ENCODE measurements around the gene KCNQ1.

KCNQ1 gene

DNA sequence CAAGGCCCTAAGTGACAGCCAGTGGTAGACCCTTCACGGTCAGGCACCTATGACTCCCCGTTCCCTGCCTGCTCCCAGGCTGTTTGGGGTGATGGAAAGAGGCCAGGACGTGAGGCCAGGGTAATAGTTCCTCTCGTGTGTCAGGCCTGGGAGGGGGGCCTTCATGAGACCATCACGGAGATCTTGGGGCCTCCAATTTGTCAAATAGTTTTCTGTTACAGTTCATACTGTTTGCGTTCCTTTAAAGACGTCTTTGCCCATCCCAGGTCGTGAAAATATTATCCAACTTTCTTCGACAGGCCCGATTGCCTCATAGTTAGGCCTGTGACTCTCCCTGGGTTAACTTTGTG, 317.2 kb downstream of the KCNQ1 start:
- no peak overlapping the region for H2AFZ ChIP-seq (ENCODE audit: low read depth, low read length)
- no peak overlapping the region for H3K4me3 ChIP-seq (ENCODE audit: low read depth in 1 of 2, low read length in 2 of 2)
- no peak overlapping the region for H3K4me2 ChIP-seq (ENCODE audit: insufficient read depth, low read length)
- ATAC-seq (ENCODE audit: insufficient read depth, low read depth) (no peak), DNase-seq (no peak)
- no peaks in the 10 kb centered on the region for H3K9me3 ChIP-seq (ENCODE audit: insufficient read depth, low read length, severe bottlenecking)
- no peaks in the 10 kb centered on the region for H3K4me1 ChIP-seq (ENCODE audit: insufficient read depth, low read length)
- H3K9ac ChIP-seq (ENCODE audit: low read depth, low read length): no peak overlapping the region
- H3K27ac ChIP-seq (ENCODE audit: low read length): no peak overlapping the region
- no peaks in the 10 kb centered on the region for H3K79me2 ChIP-seq (ENCODE audit: insufficient read depth, low read length)
- H3K27me3 ChIP-seq (ENCODE audit: insufficient read depth, low read length, poor library complexity): no peaks in the 10 kb centered on the region
- H4K20me1 ChIP-seq (ENCODE audit: insufficient read depth, low read length): no peaks in the 10 kb centered on the region
- no peaks in the 10 kb centered on the region for H3K36me3 ChIP-seq (ENCODE audit: insufficient read depth, low read length)
- no peak for TF ChIP-seq EZH2 (IDR thresholded peaks at IDR 0.05; ENCODE audit: borderline replicate concordance, low read depth, low read length, severe bottlenecking)
- TF ChIP-seq, protein P1, sequence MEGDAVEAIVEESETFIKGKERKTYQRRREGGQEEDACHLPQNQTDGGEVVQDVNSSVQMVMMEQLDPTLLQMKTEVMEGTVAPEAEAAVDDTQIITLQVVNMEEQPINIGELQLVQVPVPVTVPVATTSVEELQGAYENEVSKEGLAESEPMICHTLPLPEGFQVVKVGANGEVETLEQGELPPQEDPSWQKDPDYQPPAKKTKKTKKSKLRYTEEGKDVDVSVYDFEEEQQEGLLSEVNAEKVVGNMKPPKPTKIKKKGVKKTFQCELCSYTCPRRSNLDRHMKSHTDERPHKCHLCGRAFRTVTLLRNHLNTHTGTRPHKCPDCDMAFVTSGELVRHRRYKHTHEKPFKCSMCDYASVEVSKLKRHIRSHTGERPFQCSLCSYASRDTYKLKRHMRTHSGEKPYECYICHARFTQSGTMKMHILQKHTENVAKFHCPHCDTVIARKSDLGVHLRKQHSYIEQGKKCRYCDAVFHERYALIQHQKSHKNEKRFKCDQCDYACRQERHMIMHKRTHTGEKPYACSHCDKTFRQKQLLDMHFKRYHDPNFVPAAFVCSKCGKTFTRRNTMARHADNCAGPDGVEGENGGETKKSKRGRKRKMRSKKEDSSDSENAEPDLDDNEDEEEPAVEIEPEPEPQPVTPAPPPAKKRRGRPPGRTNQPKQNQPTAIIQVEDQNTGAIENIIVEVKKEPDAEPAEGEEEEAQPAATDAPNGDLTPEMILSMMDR (IDR thresholded peaks at IDR 0.05; ENCODE audit: borderline replicate concordance, extremely low read depth, low read length, poor library complexity, severe bottlenecking): no peak

DNA sequence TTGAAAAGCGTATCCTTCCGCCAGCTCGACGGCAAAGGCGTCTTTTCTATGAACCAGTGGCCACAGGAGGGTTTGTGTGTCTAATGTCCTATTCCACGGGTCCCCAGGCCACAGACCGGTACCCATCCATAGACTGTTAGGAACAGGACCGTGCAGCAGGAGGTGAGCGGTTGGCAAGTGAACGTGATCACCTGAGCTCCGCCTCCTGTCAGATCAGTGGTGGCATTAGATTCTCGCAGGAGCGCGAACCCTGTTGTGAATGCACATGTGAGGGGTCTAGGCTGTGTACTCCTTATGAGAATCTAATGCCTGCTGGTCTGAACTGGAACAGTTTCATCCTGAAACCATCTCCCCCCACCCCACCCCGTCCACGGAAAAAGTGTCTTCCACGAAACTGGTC, 317.6 kb downstream of the KCNQ1 start:
- Histone ChIP-seq H3K9me3 (ENCODE audit: insufficient read depth, low read length, severe bottlenecking) (no peaks in the 10 kb centered on the region), H3K27me3 (ENCODE audit: insufficient read depth, low read length, poor library complexity) (peaks cover under 1% of the 10 kb centered on the region), H3K9ac (ENCODE audit: low read depth, low read length) (no peak overlapping the region), H3K36me3 (ENCODE audit: insufficient read depth, low read length) (no peaks in the 10 kb centered on the region), H3K4me2 (ENCODE audit: insufficient read depth, low read length) (no peak overlapping the region), H3K4me3 (ENCODE audit: low read depth in 1 of 2, low read length in 2 of 2) (no peak overlapping the region), H2AFZ (ENCODE audit: low read depth, low read length) (no peak overlapping the region), H3K79me2 (ENCODE audit: insufficient read depth, low read length) (no peaks in the 10 kb centered on the region), H4K20me1 (ENCODE audit: insufficient read depth, low read length) (no peaks in the 10 kb centered on the region), H3K4me1 (ENCODE audit: insufficient read depth, low read length) (no peaks in the 10 kb centered on the region), H3K27ac (ENCODE audit: low read length) (no peak overlapping the region)
- DNase-seq (peak; percentile 0), ATAC-seq (ENCODE audit: insufficient read depth, low read depth) (no peak)
- TF ChIP-seq EZH2 (IDR thresholded peaks at IDR 0.05; ENCODE audit: borderline replicate concordance, low read depth, low read length, severe bottlenecking): no peak
- TF ChIP-seq, protein P1 (IDR thresholded peaks at IDR 0.05; ENCODE audit: borderline replicate concordance, extremely low read depth, low read length, poor library complexity, severe bottlenecking): no peak

DNA sequence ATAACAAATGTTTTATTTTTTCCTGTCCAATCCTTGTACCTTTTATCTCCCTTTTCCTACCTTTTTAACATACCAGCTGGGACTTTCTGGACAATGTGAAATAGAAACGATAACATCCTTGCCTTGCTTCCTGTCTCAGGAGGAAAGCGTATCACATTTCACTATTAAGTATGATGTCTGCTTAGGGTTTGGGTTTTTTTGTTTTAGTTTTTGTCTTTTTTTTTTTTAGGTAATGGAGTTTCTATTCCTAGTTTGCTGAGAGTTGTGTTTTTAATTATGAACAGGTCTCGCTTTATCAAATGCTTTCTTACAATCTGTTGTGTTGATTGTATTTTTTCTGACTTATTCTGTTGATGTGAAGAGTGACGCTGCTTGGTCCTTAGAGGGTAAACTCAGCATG, 319.2 kb downstream of the KCNQ1 start:
- peaks cover 4% of the 10 kb centered on the region for H3K27me3 ChIP-seq (ENCODE audit: insufficient read depth, low read length, poor library complexity)
- no peaks in the 10 kb centered on the region for H3K9me3 ChIP-seq (ENCODE audit: insufficient read depth, low read length, severe bottlenecking)
- H3K9ac ChIP-seq (ENCODE audit: low read depth, low read length): no peak overlapping the region
- TF ChIP-seq, protein P1 (IDR thresholded peaks at IDR 0.05; ENCODE audit: borderline replicate concordance, extremely low read depth, low read length, poor library complexity, severe bottlenecking): no peak
- no peak for TF ChIP-seq EZH2 (IDR thresholded peaks at IDR 0.05; ENCODE audit: borderline replicate concordance, low read depth, low read length, severe bottlenecking)
- no peak overlapping the region for H3K4me3 ChIP-seq (ENCODE audit: low read depth in 1 of 2, low read length in 2 of 2)
- H3K36me3 ChIP-seq (ENCODE audit: insufficient read depth, low read length): no peaks in the 10 kb centered on the region
- no peaks in the 10 kb centered on the region for H3K79me2 ChIP-seq (ENCODE audit: insufficient read depth, low read length)
- no peaks in the 10 kb centered on the region for H3K4me1 ChIP-seq (ENCODE audit: insufficient read depth, low read length)
- DNase-seq (no peak), ATAC-seq (ENCODE audit: insufficient read depth, low read depth) (no peak)
- no peak overlapping the region for H3K27ac ChIP-seq (ENCODE audit: low read length)
- no peak overlapping the region for H3K4me2 ChIP-seq (ENCODE audit: insufficient read depth, low read length)
- no peak overlapping the region for H2AFZ ChIP-seq (ENCODE audit: low read depth, low read length)
- 0 out of 2 replicates have a peak, but pooled peaks cover 3% of the 10 kb centered on the region for H4K20me1 ChIP-seq (ENCODE audit: insufficient read depth, low read length)

DNA sequence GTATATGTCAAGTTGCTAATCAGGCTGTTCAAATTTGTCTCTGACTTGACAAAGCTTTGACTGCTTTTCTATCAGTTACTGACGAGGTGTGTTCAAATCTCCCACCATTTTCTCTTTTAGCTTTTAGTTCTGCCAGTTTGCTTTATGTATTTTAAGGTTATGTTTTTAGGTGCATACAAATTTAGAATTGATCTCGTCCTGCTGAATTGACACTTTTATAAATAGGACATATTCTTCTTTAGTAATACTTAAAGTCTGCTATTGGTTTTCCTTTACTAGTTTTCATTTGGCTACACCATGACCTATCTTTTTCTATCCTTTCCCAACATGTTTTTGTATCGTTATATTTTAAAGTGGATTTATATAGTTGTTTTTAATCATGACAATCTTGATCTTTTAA, 320.7 kb downstream of the KCNQ1 start:
- H3K27ac ChIP-seq (ENCODE audit: low read length): no peak overlapping the region
- no peaks in the 10 kb centered on the region for H3K79me2 ChIP-seq (ENCODE audit: insufficient read depth, low read length)
- H3K36me3 ChIP-seq (ENCODE audit: insufficient read depth, low read length): no peaks in the 10 kb centered on the region
- no peak for DNase-seq
- no peak overlapping the region for H2AFZ ChIP-seq (ENCODE audit: low read depth, low read length)
- ATAC-seq (ENCODE audit: insufficient read depth, low read depth): no peak
- no peak overlapping the region for H3K9ac ChIP-seq (ENCODE audit: low read depth, low read length)
- 0 out of 2 replicates have a peak, but pooled peaks cover 4% of the 10 kb centered on the region for H4K20me1 ChIP-seq (ENCODE audit: insufficient read depth, low read length)
- no peaks in the 10 kb centered on the region for H3K9me3 ChIP-seq (ENCODE audit: insufficient read depth, low read length, severe bottlenecking)
- no peak overlapping the region for H3K4me2 ChIP-seq (ENCODE audit: insufficient read depth, low read length)
- TF ChIP-seq EZH2 (IDR thresholded peaks at IDR 0.05; ENCODE audit: borderline replicate concordance, low read depth, low read length, severe bottlenecking): no peak
- peaks cover 4% of the 10 kb centered on the region for H3K27me3 ChIP-seq (ENCODE audit: insufficient read depth, low read length, poor library complexity)
- H3K4me3 ChIP-seq (ENCODE audit: low read depth in 1 of 2, low read length in 2 of 2): no peak overlapping the region
- H3K4me1 ChIP-seq (ENCODE audit: insufficient read depth, low read length): no peaks in the 10 kb centered on the region
